Stimulated activated CD4-positive, alpha-beta T cell treated with anti-CD3 and anti-CD28 coated beads, Interleukin-15, amount 100 ng/mL, for 1 hour (primary cell): Measurements from ENCODE around the gene ME1.
"Not testable (repeated sequence)": the region's sequence is repeated elsewhere in the genome, so short reads cannot be mapped to it uniquely, and the experiment has no call there.

Experiments
- DNase-seq, 2 donors: peaks; one replicate each; pipeline ENCODE4 v3.0.0-alpha.2; 2020; ENCODE audit warnings: low read depth in 1 of 2, low spot score in 1 of 2

The ME1 gene

DNA sequence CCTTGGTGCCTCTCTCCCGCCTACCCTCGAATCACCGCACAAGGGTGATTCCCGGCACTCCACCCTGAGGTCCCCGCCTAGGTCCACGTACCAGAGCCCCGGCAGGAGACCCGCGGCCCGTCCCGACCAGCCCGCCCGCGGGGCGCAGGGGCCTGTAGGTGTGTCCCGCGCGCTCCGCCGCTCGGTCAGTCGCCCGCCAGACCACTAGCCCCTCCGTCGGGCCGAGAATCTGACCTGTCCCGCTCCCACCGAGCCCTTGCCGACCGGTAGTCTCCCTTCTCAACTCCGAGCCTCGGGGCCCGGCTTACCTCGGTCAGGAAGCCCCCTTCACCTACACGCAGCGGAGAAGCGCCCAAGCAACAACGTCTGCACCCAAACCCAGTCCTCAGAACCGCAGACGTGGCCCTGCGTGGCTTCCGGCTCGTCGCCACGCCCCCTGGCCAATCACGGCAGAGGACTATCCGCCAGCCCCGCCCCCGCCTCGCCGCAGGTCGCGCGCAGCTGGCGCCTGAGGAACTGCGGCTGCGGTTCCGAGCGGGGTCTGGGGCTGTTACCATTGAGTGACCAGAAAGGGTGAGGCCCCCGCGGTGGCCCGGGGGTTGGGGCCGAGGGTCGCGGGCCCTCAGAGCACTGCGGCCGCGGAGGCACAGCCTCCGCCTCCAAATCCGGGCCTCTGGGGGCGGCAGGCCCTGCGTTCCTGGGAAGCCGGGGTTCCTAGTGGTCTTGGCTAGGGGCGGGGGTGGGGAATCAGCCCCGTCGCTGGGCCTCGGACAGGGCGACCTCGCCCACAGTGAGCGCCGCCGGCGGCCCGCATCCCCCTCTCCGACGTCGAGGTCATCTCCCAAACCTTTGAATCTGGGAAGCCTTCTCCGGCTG, 237.7 kb downstream of the ME1 start, which contains the start of the genes PGM3 and RWDD2A:
Gene PGM3, minus strand, starts transcription at position 395 of the 876 bp plus-strand sequence. CDS start 2,253 bp downstream, outside the sequence.
Gene RWDD2A, plus strand, starts transcription at position 487 of the 876 bp plus-strand sequence. CDS start 1,095 bp downstream, outside the sequence.
- peak; percentile 73 to 85 for DNase-seq

DNA sequence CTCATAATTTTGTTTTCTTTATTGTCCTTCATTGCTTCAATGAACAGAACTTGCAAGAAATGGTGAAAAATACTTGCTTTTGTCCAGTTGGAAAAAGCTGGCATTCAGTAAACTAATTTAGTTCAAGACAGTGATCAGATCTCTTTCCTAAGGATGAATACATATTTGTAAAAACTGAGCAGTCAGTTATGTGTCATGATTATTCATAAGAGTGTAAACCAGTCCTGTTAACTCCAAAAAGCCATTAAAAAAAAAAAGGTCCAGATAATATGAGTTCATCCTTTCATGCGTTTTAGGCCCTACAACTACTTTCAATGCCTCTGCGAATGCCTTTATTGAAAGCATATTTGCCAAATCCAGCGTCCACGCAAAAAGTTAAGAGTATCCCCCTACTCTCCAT, 238.4 kb downstream of the ME1 start:
- DNase-seq = no peak

DNA sequence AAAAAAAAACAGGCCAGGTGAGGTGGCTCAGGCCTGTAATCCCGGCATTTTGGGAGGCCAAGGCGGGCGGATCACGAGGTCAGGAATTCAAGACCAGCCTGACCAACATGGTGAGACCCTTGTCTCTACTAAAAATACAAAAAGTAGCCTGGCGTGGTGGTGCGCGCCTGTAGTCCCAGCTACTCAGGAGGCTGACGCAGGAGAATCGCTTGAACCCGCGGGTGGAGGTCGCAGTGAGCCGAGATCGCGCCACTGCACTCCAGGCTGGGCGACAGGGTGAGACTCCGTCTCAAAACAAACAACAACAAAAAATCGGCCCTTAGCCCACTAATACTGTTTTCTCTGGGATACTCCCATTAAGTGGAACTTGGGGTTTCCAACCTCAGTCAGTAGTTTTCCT, 238.9 kb downstream of the ME1 start:
- DNase-seq = not testable (repeated sequence)

DNA sequence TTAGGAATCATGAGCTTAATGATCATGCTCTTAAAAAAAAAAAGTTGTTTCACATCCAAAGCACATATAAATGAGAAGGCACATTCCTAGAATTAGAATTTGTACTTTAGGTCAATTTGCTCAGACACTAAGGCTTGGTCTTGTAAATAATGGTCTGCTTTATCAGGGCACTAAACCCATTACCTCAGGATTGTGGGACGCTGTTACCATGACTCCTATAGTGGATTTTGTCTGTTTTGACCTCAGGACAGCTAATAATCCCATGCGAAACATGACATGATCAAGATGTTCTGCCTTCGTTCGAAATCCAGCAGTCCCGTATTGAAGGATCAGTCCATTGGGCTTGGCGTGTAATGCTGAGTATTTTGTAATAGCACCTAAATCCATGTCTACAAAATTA, 240.2 kb downstream of the ME1 start:
- DNase-seq = no peak

DNA sequence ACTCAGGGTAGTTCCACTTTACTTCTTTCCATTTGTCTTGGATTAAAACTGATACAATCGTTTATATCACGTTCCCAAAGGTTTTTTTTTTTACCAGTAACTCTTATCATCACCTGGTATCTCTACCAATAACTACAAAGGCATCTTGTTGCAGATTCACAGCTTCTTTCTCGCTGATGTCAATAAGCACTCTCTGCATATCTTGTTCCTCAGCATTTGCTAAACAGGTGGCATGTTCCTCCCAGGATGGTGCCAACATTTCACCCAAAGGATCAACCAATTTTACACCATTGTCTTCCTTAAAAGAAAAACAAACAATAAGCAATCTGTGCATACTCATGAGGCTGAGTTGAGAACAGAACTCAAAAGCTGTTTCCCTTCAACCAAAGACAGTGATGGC, 242.3 kb downstream of the ME1 start:
- no peak for DNase-seq

DNA sequence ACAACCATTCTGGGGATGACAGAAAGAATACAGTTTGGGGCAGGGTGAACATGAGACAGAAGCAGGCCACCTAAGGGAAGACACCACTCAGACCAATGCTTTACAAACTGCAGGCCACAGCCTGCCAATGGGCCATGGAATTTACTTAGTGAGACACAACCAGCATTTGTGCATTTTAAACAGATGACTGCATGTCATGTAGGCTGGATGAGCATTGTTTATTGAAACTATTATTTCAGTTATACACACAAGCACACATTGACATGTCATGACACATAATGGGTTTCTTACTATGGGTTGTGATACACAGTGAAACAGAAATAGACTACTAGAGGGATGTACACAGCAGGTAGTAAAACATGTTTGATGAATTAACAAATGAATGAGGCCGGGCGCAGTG, 245.8 kb downstream of the ME1 start:
- no peak for DNase-seq

DNA sequence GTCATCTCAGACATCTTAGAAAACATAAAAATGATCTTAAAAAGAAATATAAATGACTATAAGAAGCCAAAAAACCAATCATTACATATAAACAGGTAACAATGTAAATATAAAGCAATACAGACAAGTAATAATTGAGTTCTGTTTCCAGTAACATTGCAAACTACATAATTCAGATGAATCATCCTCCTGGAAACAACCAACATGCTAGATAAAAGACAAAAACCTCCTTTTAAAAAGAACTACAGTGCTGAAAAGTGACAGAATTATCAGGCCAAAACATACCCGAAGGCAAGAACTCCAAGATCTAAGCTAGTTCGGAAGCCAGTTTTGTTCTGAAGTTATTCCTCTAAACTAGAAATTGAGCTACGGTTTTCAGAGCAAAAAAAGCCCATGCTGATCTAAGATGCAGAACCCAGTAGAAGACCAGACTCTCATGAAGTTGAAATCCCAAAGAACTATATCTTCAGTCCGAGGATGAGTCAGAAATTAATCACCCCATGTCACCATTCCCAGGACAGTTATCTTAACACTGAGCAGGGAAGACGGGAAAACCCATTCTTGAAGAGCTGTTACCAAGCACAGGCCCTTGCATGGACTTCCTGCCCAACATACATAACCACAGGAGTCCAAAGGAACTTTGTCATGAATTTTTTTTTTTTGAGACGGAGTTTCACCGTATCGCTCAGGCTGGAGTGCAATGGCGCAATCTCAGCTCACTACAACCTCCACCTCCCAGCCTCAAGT, 247.6 kb downstream of the ME1 start:
- DNase-seq = no peak

DNA sequence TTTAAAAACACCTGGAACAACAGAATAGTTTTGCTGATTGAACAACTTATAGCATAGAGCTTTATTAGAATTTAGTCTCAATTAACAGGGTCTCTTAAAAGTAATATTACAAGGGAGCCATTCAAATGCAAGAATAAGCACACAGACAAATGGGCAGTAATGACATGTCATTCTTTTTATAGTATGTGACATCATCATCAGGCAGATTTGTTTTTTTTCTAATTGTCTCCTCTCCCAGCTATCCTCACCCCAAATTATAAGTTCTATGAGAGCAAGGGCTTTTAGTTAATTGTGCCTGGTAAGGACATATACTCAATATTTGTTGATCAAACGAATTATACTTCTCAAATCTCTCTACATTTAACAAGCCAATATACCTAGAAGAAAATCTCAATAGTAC, 248.7 kb downstream of the ME1 start:
- no peak for DNase-seq

DNA sequence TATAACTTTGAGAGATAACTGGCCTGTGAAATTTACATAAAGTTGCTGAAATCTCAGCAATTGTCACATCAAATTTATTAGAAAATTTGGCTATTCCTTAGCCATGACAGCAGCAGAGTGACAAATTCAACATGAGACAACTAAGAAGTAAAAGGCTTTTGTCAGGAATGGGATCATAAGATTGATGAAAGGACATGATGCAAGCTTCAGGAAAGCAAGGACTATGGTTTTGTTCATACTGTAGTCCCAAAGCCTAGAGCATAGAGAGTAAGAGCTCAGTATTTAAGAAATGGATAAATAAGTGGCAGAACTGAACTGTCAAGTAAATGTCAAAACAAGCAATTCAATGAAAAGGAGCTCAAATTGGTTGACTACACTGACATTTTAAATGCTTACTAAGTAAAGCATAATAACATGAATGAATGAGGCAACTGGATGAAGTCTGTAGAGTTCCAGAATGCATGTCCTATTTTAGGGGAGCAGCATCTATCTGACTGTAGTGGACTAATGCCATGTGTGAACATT, 250.4 kb downstream of the ME1 start:
- no peak for DNase-seq

DNA sequence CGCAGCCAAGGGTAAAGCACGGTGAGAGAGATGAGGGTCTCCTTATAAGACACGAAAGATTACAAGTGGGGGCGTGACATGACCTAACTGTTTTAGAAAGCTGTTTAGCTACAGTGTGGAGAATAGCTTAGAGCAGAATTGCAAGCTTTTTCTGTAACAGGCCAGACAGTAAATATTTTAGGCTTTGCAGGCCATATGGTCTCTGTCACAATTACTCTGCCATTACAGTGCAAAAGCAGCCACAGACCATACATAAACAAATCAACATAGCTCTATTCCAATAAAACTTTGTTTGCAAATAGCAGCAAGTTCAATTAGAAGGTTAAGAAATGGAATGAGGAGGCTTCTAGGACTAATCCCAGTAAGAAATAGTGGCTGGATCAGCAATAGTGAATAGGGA, 254.6 kb downstream of the ME1 start:
- no peak for DNase-seq

DNA sequence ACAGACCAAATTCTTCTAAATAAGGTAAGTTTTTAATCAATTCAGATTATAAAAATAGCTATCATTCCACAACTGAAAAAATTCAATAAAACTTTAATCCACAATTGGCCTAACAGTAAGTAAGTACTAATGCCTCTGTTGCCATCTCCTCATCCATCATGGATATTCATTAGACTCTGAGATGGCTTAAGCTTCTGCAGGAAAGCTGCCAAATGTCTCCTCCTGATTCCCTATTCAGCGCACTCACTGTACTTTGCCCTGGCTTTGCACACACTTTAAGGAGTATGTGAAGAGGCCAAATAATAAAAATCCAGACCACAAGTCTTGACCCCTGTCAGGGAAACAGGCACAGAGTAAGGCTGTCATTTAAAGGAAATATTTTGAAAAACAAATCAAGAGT, 261.3 kb downstream of the ME1 start:
- DNase-seq = no peak

DNA sequence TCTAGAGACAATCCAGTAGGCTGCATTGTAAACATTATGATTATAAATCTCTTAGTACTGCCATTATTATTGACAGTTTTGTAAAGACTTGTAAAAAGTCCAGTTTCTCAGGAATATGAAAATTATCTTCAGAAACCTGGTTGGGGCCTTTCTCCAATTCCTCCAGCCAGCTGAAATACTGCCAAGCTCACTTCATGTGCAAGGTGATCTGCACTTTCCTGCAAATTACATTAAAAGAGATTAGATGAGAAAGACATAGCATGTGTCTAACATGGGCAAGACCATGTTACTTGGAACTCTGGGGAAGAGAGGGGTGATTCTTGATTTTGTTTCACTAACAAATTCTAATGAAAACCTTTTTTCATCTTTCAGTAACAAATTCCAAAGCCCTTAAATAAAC, 261.7 kb downstream of the ME1 start:
- DNase-seq = no peak

DNA sequence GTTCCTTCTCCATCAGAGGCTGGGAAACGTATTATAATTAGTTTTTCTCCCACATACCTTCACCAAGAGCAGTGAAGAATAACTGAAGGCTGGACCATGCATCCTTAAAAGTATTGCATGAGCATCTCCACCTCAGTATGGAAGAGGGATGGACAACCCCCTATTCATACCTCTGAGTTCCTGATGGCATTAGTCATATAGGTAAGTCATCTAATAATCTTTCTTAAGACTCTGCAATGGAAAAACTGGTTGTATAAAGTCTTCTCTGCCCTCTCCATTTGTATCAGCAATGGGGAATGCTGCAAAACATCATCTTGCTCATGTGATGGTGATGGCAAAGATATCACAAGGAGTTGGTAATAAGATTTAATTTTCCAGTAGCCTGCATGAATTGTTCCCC, 262.3 kb downstream of the ME1 start:
- DNase-seq = no peak

DNA sequence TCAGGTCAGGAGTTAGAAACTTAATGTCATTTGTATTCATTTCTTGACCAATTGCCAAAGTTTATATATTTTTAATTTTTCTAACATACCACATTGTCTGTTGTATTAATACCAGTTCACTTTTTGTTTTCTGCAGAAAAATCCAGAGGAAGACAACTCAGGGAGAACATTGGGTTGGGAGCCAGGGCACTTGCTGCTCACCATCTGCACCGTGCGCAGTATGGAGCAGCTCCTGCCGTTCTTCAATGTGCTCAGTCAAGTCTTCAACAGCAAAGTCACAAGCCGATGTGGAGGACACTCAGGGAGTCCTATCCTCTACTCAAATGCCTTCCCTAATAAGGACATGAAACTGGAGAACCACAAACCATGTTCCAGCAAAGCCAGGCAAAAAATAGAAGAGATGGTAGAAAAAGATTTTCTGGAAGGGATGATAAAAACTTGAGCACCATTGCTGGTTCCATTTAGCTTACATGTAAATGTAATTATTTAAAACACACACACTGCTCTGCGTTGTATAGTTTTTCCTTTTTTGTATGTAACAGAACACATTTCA, 263.0 kb downstream of the ME1 start:
- DNase-seq = no peak
